Mesenchymal stem cell (in vitro differentiated cells and primary cell): ENCODE measurements around the gene NUP214. TPM values are rescaled to one million over a fixed set of nuclear protein-coding genes. Genes with fewer than 3 reads are reported as not detected.

Experiments
- DNase-seq: peaks from one replicate; pipeline ENCODE4 v3.0.0-alpha.2; 2013
- H2AFZ ChIP-seq: one replicate; pipeline ENCODE4 v1.6.1; 2013; ENCODE audit warnings: low read depth, mild to moderate bottlenecking, control low read depth, inconsistent platforms, low read length, moderate library complexity
- H2AK5ac ChIP-seq: 2 replicates; pipeline ENCODE4 v1.6.1; 2013; ENCODE audit warnings: low read length, moderate library complexity, mild to moderate bottlenecking, inconsistent platforms; ENCODE audit not compliant: severe bottlenecking
- H2BK120ac ChIP-seq: one replicate; pipeline ENCODE4 v1.6.1; 2013; ENCODE audit warnings: low read depth, mild to moderate bottlenecking, inconsistent platforms, low read length, moderate library complexity
- H2BK12ac ChIP-seq, 2 experiments: one replicate each; pipeline ENCODE4 v1.6.1; 2013; ENCODE audit warnings: inconsistent platforms in 2 of 2, low read length in 2 of 2, mild to moderate bottlenecking in 2 of 2, moderate library complexity in 2 of 2, control low read depth in 1 of 2
- H2BK15ac ChIP-seq: one replicate; pipeline ENCODE4 v1.6.1; 2013; ENCODE audit warnings: mild to moderate bottlenecking, low read depth, inconsistent platforms; ENCODE audit not compliant: poor library complexity, severe bottlenecking
- H2BK5ac ChIP-seq: 2 replicates; pipeline ENCODE4 v1.6.1; 2013; ENCODE audit warnings: low read depth, mild to moderate bottlenecking, low read length, control low read depth, inconsistent platforms; ENCODE audit not compliant: poor library complexity, severe bottlenecking
- H3K14ac ChIP-seq, 2 experiments: one replicate each; pipeline ENCODE4 v1.6.1; 2013; ENCODE audit warnings: inconsistent platforms in 2 of 2, low read length in 2 of 2, control low read depth in 1 of 2, mild to moderate bottlenecking in 1 of 2, moderate library complexity in 1 of 2
- H3K18ac ChIP-seq, 2 experiments: one replicate each; pipeline ENCODE4 v1.6.1; 2013; ENCODE audit warnings: inconsistent platforms in 2 of 2, low read length in 2 of 2, control low read depth in 1 of 2, low read depth in 1 of 2, mild to moderate bottlenecking in 1 of 2
- H3K23ac ChIP-seq, 2 experiments: one replicate each; pipeline ENCODE4 v1.6.1; 2013; ENCODE audit warnings: inconsistent platforms in 2 of 2, low read length in 2 of 2, mild to moderate bottlenecking in 2 of 2, moderate library complexity in 2 of 2, control low read depth in 1 of 2
- H3K27ac ChIP-seq: 2 replicates; pipeline ENCODE4 v1.5.1; 2013; ENCODE audit warnings: mild to moderate bottlenecking, moderate library complexity, low read length, control low read depth, inconsistent platforms; ENCODE audit not compliant: poor library complexity, severe bottlenecking
- H3K27me3 ChIP-seq, 2 experiments: 2 replicates each; pipeline versions ENCODE4 v1.6.1 to v1.7.0; 2013; ENCODE audit warnings: low read length in 2 of 2, mild to moderate bottlenecking in 2 of 2, moderate library complexity in 2 of 2, control low read depth in 1 of 2, inconsistent platforms in 1 of 2; ENCODE audit not compliant: control insufficient read depth in 1 of 2, insufficient read depth in 1 of 2
- H3K36me3 ChIP-seq, 2 experiments: 2 replicates each; pipeline versions ENCODE4 v1.6.1 to v1.7.0; 2013; ENCODE audit warnings: low read length in 2 of 2, control low read depth in 1 of 2, inconsistent platforms in 1 of 2, low read depth in 1 of 2, mild to moderate bottlenecking in 1 of 2; ENCODE audit not compliant: insufficient read depth in 2 of 2, control insufficient read depth in 1 of 2
- H3K4ac ChIP-seq, 2 experiments: one replicate each; pipeline ENCODE4 v1.6.1; 2013; ENCODE audit warnings: inconsistent platforms in 2 of 2, low read length in 2 of 2, mild to moderate bottlenecking in 2 of 2, moderate library complexity in 2 of 2, control low read depth in 1 of 2, low read depth in 1 of 2
- H3K4me1 ChIP-seq: 2 replicates; pipeline ENCODE4 v1.6.1; 2013; ENCODE audit warnings: low read depth, low read length, control low read depth; ENCODE audit not compliant: control insufficient read depth, insufficient read depth
- H3K4me2 ChIP-seq: 2 replicates; pipeline ENCODE4 v1.6.1; 2013; ENCODE audit warnings: low read length, mild to moderate bottlenecking, inconsistent platforms; ENCODE audit not compliant: poor library complexity, severe bottlenecking
- H3K4me3 ChIP-seq, 2 experiments: 2 replicates each; pipeline versions ENCODE4 v1.5.1 to v1.7.0; 2013; ENCODE audit warnings: low read length in 2 of 2, mild to moderate bottlenecking in 2 of 2, control low read depth in 1 of 2, low read depth in 1 of 2; ENCODE audit not compliant: insufficient read depth in 1 of 2
- H3K79me1 ChIP-seq: replicated peaks from 2 replicates; pipeline ENCODE4 v1.6.1; 2013; ENCODE audit warnings: mild to moderate bottlenecking, control low read depth, low read length, inconsistent platforms; ENCODE audit not compliant: poor library complexity, severe bottlenecking
- H3K9ac ChIP-seq: 2 replicates; pipeline ENCODE4 v1.7.0; 2013; ENCODE audit warnings: mild to moderate bottlenecking, low read length, moderate library complexity
- H3K9me3 ChIP-seq: 2 replicates; pipeline ENCODE4 v1.7.0; 2013; ENCODE audit warnings: mild to moderate bottlenecking, low read length; ENCODE audit not compliant: control insufficient read depth
- H4K8ac ChIP-seq: one replicate; pipeline ENCODE4 v1.6.1; 2013; ENCODE audit warnings: inconsistent platforms, mild to moderate bottlenecking, low read length, moderate library complexity
- H4K91ac ChIP-seq: one replicate; pipeline ENCODE4 v1.6.1; 2013; ENCODE audit warnings: mild to moderate bottlenecking, low read length, inconsistent platforms
- WGBS: methylation state at CpG from one replicate; pipeline ENCODE4 v1.1.7; 2013; ENCODE audit warnings: mixed read lengths; 5-methylcytosine and 5-hydroxymethylcytosine counted together
- polyA plus RNA-seq, 2 experiments: library from polyadenylated mRNA; stranded (reverse); fragments of 200-250 nt; gene quantifications; one replicate each; pipeline ENCODE4 v1.2.3, GENCODE V29; 2013

Gene NUP214
- polyA plus RNA-seq (2013, experiment 1 of 2) = 18.3 TPM
- polyA plus RNA-seq (2013, experiment 2 of 2) = 12.3 TPM

GRCh38 chr9:131125288-131126058 is at the start of gene NUP214:
NUP214 (plus strand) TSS chr9:131125586; CDS start chr9:131125705, 119 bp downstream.
- Histone ChIP-seq H3K4ac (peak within 1 kb of the TSS; percentile 5 to 72), H2BK12ac (no peak within 1 kb of the TSS), H2AFZ (peak within 1 kb of the TSS; percentile 78), H3K27ac (peak within 1 kb of the TSS; percentile 59), H4K91ac (peak within 1 kb of the TSS; percentile 79), H3K79me1 (peaks cover 11% of the 10 kb centered on the region), H3K27me3 (peaks cover 0 to under 1% of the 10 kb centered on the region in 2 experiments), H3K4me1 (peaks cover 20% of the 10 kb centered on the region), H2BK15ac (no peak within 1 kb of the TSS), H3K18ac (peak within 1 kb of the TSS; percentile 46 to 89), H4K8ac (peak within 1 kb of the TSS; percentile 90), H2BK5ac (no peak within 1 kb of the TSS), H3K14ac (peak within 1 kb of the TSS in 1 of 2 experiments; percentile 2), H3K9me3 (no peaks in the 10 kb centered on the region), H3K4me2 (peak within 1 kb of the TSS; percentile 82), H3K9ac (peak within 1 kb of the TSS; percentile 97), H3K23ac (peak within 1 kb of the TSS in 1 of 2 experiments; percentile 9), H2BK120ac (peak within 1 kb of the TSS; percentile 45), H3K4me3 (peak within 1 kb of the TSS; percentile 67 to 96), H2AK5ac (peak within 1 kb of the TSS; percentile 3), H3K36me3 (peaks cover 19 to 31% of the 10 kb centered on the region in 2 experiments)
- under 1% methylated on average over 61 of the region's 61 CpGs for WGBS
- DNase-seq = peak; percentile 97

- peaks cover 0 to 4% of the 10 kb centered on the region in 2 experiments for H3K36me3 ChIP-seq
- no peak overlapping the region for H2BK5ac ChIP-seq
- 81% methylated on average over 15 of the region's 15 CpGs for WGBS
- H3K9ac ChIP-seq = no peak overlapping the region
- no peaks in the 10 kb centered on the region for H3K79me1 ChIP-seq
- no peak overlapping the region for H3K4ac ChIP-seq
- H2BK120ac ChIP-seq = no peak overlapping the region
- no peak overlapping the region for H2BK12ac ChIP-seq
- no peak overlapping the region for H2BK15ac ChIP-seq
- no peak overlapping the region for H3K18ac ChIP-seq
- no peak overlapping the region for H4K8ac ChIP-seq
- no peak overlapping the region for H2AFZ ChIP-seq
- no peak overlapping the region for H3K27ac ChIP-seq
- no peak overlapping the region for H2AK5ac ChIP-seq
- no peak overlapping the region for H3K4me3 ChIP-seq
- peaks cover 12 to 52% of the 10 kb centered on the region in 2 experiments for H3K27me3 ChIP-seq
- no peaks in the 10 kb centered on the region for H3K4me1 ChIP-seq
- H3K14ac ChIP-seq = no peak overlapping the region
- no peak for DNase-seq
- H4K91ac ChIP-seq = no peak overlapping the region
- H3K4me2 ChIP-seq = no peak overlapping the region
- H3K23ac ChIP-seq = no peak overlapping the region
- no peaks in the 10 kb centered on the region for H3K9me3 ChIP-seq
These were observed 48.8 kb upstream of the NUP214 start for GRCh38 chr9:131076347-131077195.

- no peaks in the 10 kb centered on the region for H3K9me3 ChIP-seq
- H3K4me3 ChIP-seq = no peak overlapping the region
- H2AK5ac ChIP-seq = no peak overlapping the region
- H3K27me3 ChIP-seq = peaks cover 18 to 55% of the 10 kb centered on the region in 2 experiments
- H3K27ac ChIP-seq = no peak overlapping the region
- H2BK15ac ChIP-seq = no peak overlapping the region
- H4K8ac ChIP-seq = no peak overlapping the region
- no peak overlapping the region for H2BK120ac ChIP-seq
- no peak for DNase-seq
- H3K18ac ChIP-seq = no peak overlapping the region
- H3K36me3 ChIP-seq = peaks cover 0 to 4% of the 10 kb centered on the region in 2 experiments
- no peak overlapping the region for H3K4ac ChIP-seq
- H3K23ac ChIP-seq = no peak overlapping the region
- no peak overlapping the region for H2BK5ac ChIP-seq
- no peak overlapping the region for H4K91ac ChIP-seq
- H3K4me2 ChIP-seq = no peak overlapping the region
- H2AFZ ChIP-seq = no peak overlapping the region
- no peak overlapping the region for H3K9ac ChIP-seq
- no peaks in the 10 kb centered on the region for H3K79me1 ChIP-seq
- H3K4me1 ChIP-seq = peaks cover 2% of the 10 kb centered on the region
- H2BK12ac ChIP-seq = no peak overlapping the region
- 83% methylated on average over 17 of the region's 17 CpGs for WGBS
- no peak overlapping the region for H3K14ac ChIP-seq
These were observed 46.7 kb upstream of the NUP214 start for GRCh38 chr9:131078427-131079366.
